A549 treated with CORT108297 at 1 μM for 4 hours (cell line): ENCODE data around the gene OLIG2. TPM values are rescaled to one million over a fixed set of nuclear protein-coding genes. Genes with fewer than 3 reads are reported as not detected.

ENCODE experiments used
- total RNA-seq: library from RNA; stranded (reverse); fragments of 200-300 nt; extraction: Qiagen RNA extraction; gene quantifications from 5 replicates; pipeline ENCODE4 v1.2.3, GENCODE V29; 2022

Gene OLIG2
- not detected in 5 replicates for total RNA-seq

DNA sequence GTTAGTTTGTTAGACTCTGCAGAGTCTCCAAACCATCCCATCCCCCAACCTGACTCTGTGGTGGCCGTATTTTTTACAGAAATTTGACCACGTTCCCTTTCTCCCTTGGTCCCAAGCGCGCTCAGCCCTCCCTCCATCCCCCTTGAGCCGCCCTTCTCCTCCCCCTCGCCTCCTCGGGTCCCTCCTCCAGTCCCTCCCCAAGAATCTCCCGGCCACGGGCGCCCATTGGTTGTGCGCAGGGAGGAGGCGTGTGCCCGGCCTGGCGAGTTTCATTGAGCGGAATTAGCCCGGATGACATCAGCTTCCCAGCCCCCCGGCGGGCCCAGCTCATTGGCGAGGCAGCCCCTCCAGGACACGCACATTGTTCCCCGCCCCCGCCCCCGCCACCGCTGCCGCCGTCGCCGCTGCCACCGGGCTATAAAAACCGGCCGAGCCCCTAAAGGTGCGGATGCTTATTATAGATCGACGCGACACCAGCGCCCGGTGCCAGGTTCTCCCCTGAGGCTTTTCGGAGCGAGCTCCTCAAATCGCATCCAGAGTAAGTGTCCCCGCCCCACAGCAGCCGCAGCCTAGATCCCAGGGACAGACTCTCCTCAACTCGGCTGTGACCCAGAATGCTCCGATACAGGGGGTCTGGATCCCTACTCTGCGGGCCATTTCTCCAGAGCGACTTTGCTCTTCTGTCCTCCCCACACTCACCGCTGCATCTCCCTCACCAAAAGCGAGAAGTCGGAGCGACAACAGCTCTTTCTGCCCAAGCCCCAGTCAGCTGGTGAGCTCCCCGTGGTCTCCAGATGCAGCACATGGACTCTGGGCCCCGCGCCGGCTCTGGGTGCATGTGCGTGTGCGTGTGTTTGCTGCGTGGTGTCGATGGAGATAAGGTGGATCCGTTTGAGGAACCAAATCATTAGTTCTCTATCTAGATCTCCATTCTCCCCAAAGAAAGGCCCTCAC lies at the start of gene OLIG2:
TSS of gene OLIG2 (plus strand) at position 447 of the 954 bp plus-strand sequence. CDS start 928 bp downstream, outside the sequence.

DNA sequence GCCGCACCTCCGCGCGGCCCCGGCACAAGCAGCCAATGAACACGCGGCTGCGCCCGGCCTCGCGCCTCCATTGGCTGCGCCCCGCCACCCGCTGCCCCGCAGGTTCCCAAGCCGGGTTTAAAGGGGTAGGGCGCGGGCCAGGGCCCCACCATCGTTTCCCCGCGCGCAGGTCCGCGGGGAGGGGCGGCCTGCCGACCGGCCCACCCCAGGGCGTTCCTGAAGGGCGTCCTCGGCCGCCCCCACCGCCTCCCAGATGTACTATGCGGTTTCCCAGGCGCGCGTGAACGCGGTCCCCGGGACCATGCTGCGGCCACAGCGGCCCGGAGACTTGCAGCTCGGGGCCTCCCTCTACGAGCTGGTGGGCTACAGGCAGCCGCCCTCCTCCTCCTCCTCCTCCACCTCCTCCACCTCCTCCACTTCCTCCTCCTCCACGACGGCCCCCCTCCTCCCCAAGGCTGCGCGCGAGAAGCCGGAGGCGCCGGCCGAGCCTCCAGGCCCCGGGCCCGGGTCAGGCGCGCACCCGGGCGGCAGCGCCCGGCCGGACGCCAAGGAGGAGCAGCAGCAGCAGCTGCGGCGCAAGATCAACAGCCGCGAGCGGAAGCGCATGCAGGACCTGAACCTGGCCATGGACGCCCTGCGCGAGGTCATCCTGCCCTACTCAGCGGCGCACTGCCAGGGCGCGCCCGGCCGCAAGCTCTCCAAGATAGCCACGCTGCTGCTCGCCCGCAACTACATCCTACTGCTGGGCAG lies 44.4 kb downstream of the OLIG2 start, which contains the start of gene OLIG1:
TSS of gene OLIG1 (plus strand) at position 148 of the 750 bp plus-strand sequence. CDS start at position 254, 106 bp downstream.

Other genes starting within 250 kb of the OLIG2 start
- not detected in 5 replicates for gene OLIG1, start 44.2 kb downstream of the OLIG2 start, total RNA-seq
- gene IFNAR2, start 204.0 kb downstream of the OLIG2 start, total RNA-seq = 14.5 to 17.0 TPM (median 15.8 TPM) in 5 replicates
- gene IL10RB, start 240.4 kb downstream of the OLIG2 start, total RNA-seq = 17.9 to 20.5 TPM (median 18.4 TPM) in 5 replicates